GM23338 (cell line): ENCODE results near the gene PRSS21. TPM values are rescaled to one million over a fixed set of nuclear protein-coding genes. Genes with fewer than 3 reads are reported as not detected.

Experiments
- ATAC-seq: fragments of 200-7000 bp; cut with Tn5 transposase; 3 replicates; pipeline ENCODE4 v1.9.1; 2020
- DNase-seq: peaks from one replicate; pipeline ENCODE4 v3.0.0-alpha.2; 2015; ENCODE audit warnings: low spot score
- H2AFZ ChIP-seq: fragments of 200-600 bp; sonication (generic); 2 replicates; pipeline ENCODE4 v1.8.0; 2016; ENCODE audit warnings: antibody characterized with exemption, mild to moderate bottlenecking, moderate library complexity
- H3F3A ChIP-seq: fragments of 200-600 bp; sonication (generic); replicated peaks from 2 replicates; pipeline ENCODE4 v1.8.0; 2017; ENCODE audit warnings: antibody characterized with exemption, mixed run types, low read depth
- H3K27ac ChIP-seq: fragments of 200-600 bp; sonication (generic); 2 replicates; pipeline ENCODE4 v1.6.1; 2016; ENCODE audit warnings: low read depth
- H3K27me3 ChIP-seq: fragments of 200-600 bp; sonication (generic); 2 replicates; pipeline ENCODE4 v1.8.0; 2016; ENCODE audit warnings: mild to moderate bottlenecking, mixed run types, moderate library complexity; ENCODE audit not compliant: insufficient read depth
- H3K36me3 ChIP-seq: fragments of 200-600 bp; sonication (generic); 2 replicates; pipeline ENCODE4 v1.8.0; 2016; ENCODE audit warnings: mild to moderate bottlenecking; ENCODE audit not compliant: insufficient read depth
- H3K4me1 ChIP-seq: fragments of 200-600 bp; sonication (generic); 2 replicates; pipeline ENCODE4 v1.8.0; 2016; ENCODE audit warnings: mild to moderate bottlenecking, moderate library complexity; ENCODE audit not compliant: insufficient read depth
- H3K4me2 ChIP-seq: fragments of 200-600 bp; sonication (generic); 2 replicates; pipeline ENCODE4 v1.7.1; 2017; ENCODE audit warnings: mixed run types
- H3K4me3 ChIP-seq: fragments of 200-600 bp; sonication (generic); 2 replicates; pipeline ENCODE4 v1.6.1; 2016; ENCODE audit warnings: mixed run types
- H3K79me2 ChIP-seq: fragments of 200-600 bp; sonication (generic); replicated peaks from 2 replicates; pipeline ENCODE4 v1.8.0; 2017; ENCODE audit warnings: mild to moderate bottlenecking; ENCODE audit not compliant: insufficient read depth
- H3K9me2 ChIP-seq: fragments of 200-600 bp; sonication (generic); 2 replicates; pipeline ENCODE4 v1.8.0; 2017; ENCODE audit not compliant: insufficient read depth
- H4K20me1 ChIP-seq: fragments of 200-600 bp; sonication (generic); replicated peaks from 2 replicates; pipeline ENCODE4 v1.8.0; 2017; ENCODE audit warnings: mild to moderate bottlenecking; ENCODE audit not compliant: insufficient read depth
- H3K27ac Mint-ChIP-seq: 2 replicates; pipeline ENCODE4 v1.8.0; 2020; ENCODE audit warnings: inconsistent platforms, mild to moderate bottlenecking, moderate library complexity, mixed read lengths
- H3K27me3 Mint-ChIP-seq: 3 replicates; pipeline ENCODE4 v1.8.0; 2022; ENCODE audit warnings: low read depth, mild to moderate bottlenecking, moderate library complexity, mixed read lengths, inconsistent platforms; ENCODE audit not compliant: insufficient read depth, poor library complexity
- H3K36me3 Mint-ChIP-seq: 3 replicates; pipeline ENCODE4 v1.8.0; 2021; ENCODE audit warnings: low read depth, mild to moderate bottlenecking, inconsistent platforms, moderate library complexity, mixed read lengths
- H3K4me1 Mint-ChIP-seq: 3 replicates; pipeline ENCODE4 v1.8.0; 2020; ENCODE audit warnings: mild to moderate bottlenecking, inconsistent platforms, mixed read lengths
- H3K4me3 Mint-ChIP-seq: 3 replicates; pipeline ENCODE4 v1.8.0; 2021; ENCODE audit warnings: moderate library complexity, mild to moderate bottlenecking, inconsistent platforms, mixed read lengths
- H3K9me3 Mint-ChIP-seq: 3 replicates; pipeline ENCODE4 v1.8.0; 2020; ENCODE audit warnings: moderate library complexity, mild to moderate bottlenecking, inconsistent platforms, mixed read lengths
- CREB1 ChIP-seq: fragments of 250-450 bp; sonication (Bioruptor Pico); IDR thresholded peaks from 2 replicates; pipeline ENCODE4 v1.5.0; 2020; ENCODE audit warnings: low read depth, mild to moderate bottlenecking, moderate library complexity
- EZH2phosphoT487 ChIP-seq: fragments of 200-600 bp; sonication (generic); IDR thresholded peaks from one replicate; pipeline ENCODE4 v1.8.1; 2018; ENCODE audit warnings: antibody characterized with exemption; ENCODE audit not compliant: unreplicated experiment
- NANOG ChIP-seq: IDR thresholded peaks from 2 replicates; pipeline ENCODE4 v1.6.1; 2016; ENCODE audit warnings: antibody characterized with exemption, borderline replicate concordance
- ZNF114 ChIP-seq: fragments of 250-450 bp; sonication (Bioruptor Pico); IDR thresholded peaks from 2 replicates; pipeline ENCODE4 v1.5.0; 2020; ENCODE audit warnings: mild to moderate bottlenecking, moderate library complexity
- ZNF331 ChIP-seq: fragments of 250-450 bp; sonication (Bioruptor Pico); IDR thresholded peaks from 2 replicates; pipeline ENCODE4 v1.5.0; 2020; ENCODE audit warnings: low read depth, mild to moderate bottlenecking, moderate library complexity
- polyA plus RNA-seq: library from polyadenylated mRNA; unstranded; fragments of >200 nt; fragmentation: Nextera tagmentation; extraction: Ambion mirVana; gene quantifications from 2 replicates; pipeline ENCODE4 v1.2.1, GENCODE V29; 2016
- total RNA-seq: library from RNA; depleted of rRNA; stranded (reverse); fragments of >200 nt; shearing (Covaris generic); gene quantifications from 2 replicates; pipeline ENCODE4 v1.2.3, GENCODE V29; 2014
- TF ChIP-seq, protein P1 (sequence below): IDR thresholded peaks from one replicate; pipeline ENCODE4 v1.6.1; 2018; ENCODE audit warnings: antibody characterized with exemption; ENCODE audit not compliant: unreplicated experiment
- TF ChIP-seq, protein P2 (sequence below): IDR thresholded peaks from 2 replicates; pipeline ENCODE4 v1.6.1; 2016; ENCODE audit warnings: antibody characterized with exemption
- TF ChIP-seq, protein P3 (sequence below), 2 experiments: fragments of 200-600 bp in 1 of 2; sonication (generic) in 1 of 2; conservative IDR thresholded peaks; 2 replicates each; pipeline versions ENCODE4 v1.5.1 to v1.6.1; 2016 to 2017; ENCODE audit warnings: antibody characterized with exemption in 2 of 2, low read depth in 2 of 2, mild to moderate bottlenecking in 2 of 2, moderate library complexity in 1 of 2

PRSS21 gene
- total and polyA plus RNA-seq, 2 experiments from 2014 or later: 2.4 to 3.1 TPM

DNA sequence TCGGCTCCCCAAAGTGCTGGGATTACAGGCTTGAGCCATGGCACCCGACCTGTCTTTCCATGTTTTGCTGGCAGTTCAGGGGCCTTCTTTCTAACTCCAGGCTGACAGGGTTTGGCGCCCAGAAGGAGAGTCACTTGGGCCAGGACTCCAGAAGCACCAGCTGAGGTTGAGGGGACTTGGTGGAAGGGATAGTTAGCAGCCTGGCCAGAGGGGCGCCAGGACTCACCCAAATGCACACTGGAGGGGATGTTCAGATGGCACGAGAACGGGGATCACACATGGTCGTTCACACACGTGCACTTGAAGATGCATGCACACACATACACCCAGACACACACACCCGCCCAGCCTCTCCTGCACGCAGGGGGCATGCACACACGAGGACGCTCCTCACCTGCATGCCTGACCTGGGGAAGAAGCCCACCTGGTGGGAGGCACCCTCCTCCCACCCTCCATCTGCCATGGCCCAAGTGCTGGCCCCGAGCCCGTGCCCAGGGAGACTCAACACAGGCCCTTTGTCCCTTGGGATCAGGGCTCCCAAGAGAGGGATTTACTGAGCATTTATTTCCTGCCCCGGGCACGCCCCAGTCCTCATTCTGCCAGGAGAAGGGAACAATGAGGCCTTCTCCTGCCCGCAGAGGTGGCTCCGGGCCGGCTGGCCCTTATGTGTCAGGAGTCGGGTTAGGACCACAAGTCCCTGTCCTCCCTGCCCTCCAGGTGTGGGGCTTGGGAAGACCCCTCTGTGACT, 2.3 kb upstream of the PRSS21 start:
- Mint-ChIP-seq H3K4me3 (no peak overlapping the region), H3K36me3 (no peaks in the 10 kb centered on the region), H3K9me3 (no peaks in the 10 kb centered on the region), H3K27ac (no peak overlapping the region), H3K4me1 (no peaks in the 10 kb centered on the region), H3K27me3 (peaks cover 12% of the 10 kb centered on the region)
- Histone ChIP-seq H3K9me2 (no peaks in the 10 kb centered on the region), H3K27me3 (no peaks in the 10 kb centered on the region), H3K36me3 (no peaks in the 10 kb centered on the region), H3K4me1 (no peaks in the 10 kb centered on the region; the same call in 1 of the 2 replicates), H3K27ac (no peak overlapping the region), H3F3A (no peaks in the 10 kb centered on the region), H3K79me2 (no peaks in the 10 kb centered on the region), H3K4me3 (no peak overlapping the region), H3K4me2 (no peak overlapping the region), H2AFZ (no peak overlapping the region), H4K20me1 (no peaks in the 10 kb centered on the region)
- ATAC-seq: no peak
- TF ChIP-seq, protein P1, sequence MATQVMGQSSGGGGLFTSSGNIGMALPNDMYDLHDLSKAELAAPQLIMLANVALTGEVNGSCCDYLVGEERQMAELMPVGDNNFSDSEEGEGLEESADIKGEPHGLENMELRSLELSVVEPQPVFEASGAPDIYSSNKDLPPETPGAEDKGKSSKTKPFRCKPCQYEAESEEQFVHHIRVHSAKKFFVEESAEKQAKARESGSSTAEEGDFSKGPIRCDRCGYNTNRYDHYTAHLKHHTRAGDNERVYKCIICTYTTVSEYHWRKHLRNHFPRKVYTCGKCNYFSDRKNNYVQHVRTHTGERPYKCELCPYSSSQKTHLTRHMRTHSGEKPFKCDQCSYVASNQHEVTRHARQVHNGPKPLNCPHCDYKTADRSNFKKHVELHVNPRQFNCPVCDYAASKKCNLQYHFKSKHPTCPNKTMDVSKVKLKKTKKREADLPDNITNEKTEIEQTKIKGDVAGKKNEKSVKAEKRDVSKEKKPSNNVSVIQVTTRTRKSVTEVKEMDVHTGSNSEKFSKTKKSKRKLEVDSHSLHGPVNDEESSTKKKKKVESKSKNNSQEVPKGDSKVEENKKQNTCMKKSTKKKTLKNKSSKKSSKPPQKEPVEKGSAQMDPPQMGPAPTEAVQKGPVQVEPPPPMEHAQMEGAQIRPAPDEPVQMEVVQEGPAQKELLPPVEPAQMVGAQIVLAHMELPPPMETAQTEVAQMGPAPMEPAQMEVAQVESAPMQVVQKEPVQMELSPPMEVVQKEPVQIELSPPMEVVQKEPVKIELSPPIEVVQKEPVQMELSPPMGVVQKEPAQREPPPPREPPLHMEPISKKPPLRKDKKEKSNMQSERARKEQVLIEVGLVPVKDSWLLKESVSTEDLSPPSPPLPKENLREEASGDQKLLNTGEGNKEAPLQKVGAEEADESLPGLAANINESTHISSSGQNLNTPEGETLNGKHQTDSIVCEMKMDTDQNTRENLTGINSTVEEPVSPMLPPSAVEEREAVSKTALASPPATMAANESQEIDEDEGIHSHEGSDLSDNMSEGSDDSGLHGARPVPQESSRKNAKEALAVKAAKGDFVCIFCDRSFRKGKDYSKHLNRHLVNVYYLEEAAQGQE: no peak
- no peak for TF ChIP-seq EZH2phosphoT487
- no peak for TF ChIP-seq CREB1
- DNase-seq: no peak

DNA sequence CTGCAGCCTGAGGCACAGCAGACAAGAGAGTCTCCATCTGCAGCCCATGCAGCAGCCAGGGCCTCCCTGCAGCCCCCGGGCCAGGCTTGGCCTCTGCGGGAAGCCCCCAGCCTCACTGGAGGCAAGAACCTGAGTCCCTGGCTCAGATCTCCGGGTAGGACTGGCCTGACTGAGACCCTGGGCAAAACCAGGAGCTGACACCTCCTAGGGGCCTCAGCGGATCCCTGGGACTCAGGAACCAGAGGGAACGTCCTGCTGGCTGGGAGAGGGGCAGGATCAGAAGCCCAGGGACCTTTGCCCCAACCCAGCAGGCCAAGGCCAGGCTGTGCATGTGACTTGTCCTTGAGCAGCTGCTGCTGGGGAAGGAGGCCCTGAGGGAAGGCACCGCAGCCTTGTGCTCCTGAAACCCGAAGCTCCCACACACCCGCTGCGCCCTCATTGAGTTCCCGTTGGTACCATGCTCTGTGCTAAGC, 1.7 kb upstream of the PRSS21 start:
- no peaks in the 10 kb centered on the region for H4K20me1 ChIP-seq
- H3K4me1 Mint-ChIP-seq: no peaks in the 10 kb centered on the region
- no peak overlapping the region for H3K4me3 ChIP-seq
- no peak overlapping the region for H2AFZ ChIP-seq
- no peaks in the 10 kb centered on the region for H3K36me3 ChIP-seq
- peaks cover 11% of the 10 kb centered on the region for H3K27me3 Mint-ChIP-seq
- H3K9me2 ChIP-seq: no peaks in the 10 kb centered on the region
- H3K4me2 ChIP-seq: no peak overlapping the region
- H3K27me3 ChIP-seq: no peaks in the 10 kb centered on the region
- H3K27ac ChIP-seq: no peak overlapping the region
- H3F3A ChIP-seq: no peaks in the 10 kb centered on the region
- H3K79me2 ChIP-seq: no peaks in the 10 kb centered on the region
- no peaks in the 10 kb centered on the region for H3K36me3 Mint-ChIP-seq
- H3K27ac Mint-ChIP-seq: no peak overlapping the region
- H3K4me1 ChIP-seq: no peaks in the 10 kb centered on the region; the same call in 1 of the 2 replicates
- no peak overlapping the region for H3K4me3 Mint-ChIP-seq
- no peak for DNase-seq
- H3K9me3 Mint-ChIP-seq: no peaks in the 10 kb centered on the region
- TF ChIP-seq, protein P1: no peak
- TF ChIP-seq, protein P2, sequence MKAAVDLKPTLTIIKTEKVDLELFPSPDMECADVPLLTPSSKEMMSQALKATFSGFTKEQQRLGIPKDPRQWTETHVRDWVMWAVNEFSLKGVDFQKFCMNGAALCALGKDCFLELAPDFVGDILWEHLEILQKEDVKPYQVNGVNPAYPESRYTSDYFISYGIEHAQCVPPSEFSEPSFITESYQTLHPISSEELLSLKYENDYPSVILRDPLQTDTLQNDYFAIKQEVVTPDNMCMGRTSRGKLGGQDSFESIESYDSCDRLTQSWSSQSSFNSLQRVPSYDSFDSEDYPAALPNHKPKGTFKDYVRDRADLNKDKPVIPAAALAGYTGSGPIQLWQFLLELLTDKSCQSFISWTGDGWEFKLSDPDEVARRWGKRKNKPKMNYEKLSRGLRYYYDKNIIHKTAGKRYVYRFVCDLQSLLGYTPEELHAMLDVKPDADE: no peak
- TF ChIP-seq ZNF331 (CRISPR knock-in tag) (no peak), ZNF114 (CRISPR knock-in tag) (no peak), EZH2phosphoT487 (no peak), NANOG (no peak)
- TF ChIP-seq, protein P3, sequence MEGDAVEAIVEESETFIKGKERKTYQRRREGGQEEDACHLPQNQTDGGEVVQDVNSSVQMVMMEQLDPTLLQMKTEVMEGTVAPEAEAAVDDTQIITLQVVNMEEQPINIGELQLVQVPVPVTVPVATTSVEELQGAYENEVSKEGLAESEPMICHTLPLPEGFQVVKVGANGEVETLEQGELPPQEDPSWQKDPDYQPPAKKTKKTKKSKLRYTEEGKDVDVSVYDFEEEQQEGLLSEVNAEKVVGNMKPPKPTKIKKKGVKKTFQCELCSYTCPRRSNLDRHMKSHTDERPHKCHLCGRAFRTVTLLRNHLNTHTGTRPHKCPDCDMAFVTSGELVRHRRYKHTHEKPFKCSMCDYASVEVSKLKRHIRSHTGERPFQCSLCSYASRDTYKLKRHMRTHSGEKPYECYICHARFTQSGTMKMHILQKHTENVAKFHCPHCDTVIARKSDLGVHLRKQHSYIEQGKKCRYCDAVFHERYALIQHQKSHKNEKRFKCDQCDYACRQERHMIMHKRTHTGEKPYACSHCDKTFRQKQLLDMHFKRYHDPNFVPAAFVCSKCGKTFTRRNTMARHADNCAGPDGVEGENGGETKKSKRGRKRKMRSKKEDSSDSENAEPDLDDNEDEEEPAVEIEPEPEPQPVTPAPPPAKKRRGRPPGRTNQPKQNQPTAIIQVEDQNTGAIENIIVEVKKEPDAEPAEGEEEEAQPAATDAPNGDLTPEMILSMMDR (conservative IDR thresholded peaks at IDR 0.05; ENCODE audit: low read depth in 2 of 2): no peak
- ATAC-seq: no peak
